Stimulated activated naive B cell treated with anti-CD40 and anti-IgM and Interleukin-4, amounts not matched to agents 10 μg/mL and 1 μg/mL and 100 μg/mL, for 72 hours (primary cell): ENCODE results near the gene CREBBP.
"Not testable (repeated sequence)": the region's sequence is repeated elsewhere in the genome, so short reads cannot be mapped to it uniquely, and the experiment has no call there.

Source experiments
- ATAC-seq, 2 donors: fragments of 150-1000 bp; cut with Tn5 transposase; replicated peaks; 2 replicates each; pipeline ENCODE4 v1.10.0; 2021; ENCODE audit warnings: moderate library complexity in 1 of 2
- DNase-seq: peaks from one replicate; pipeline ENCODE4 v3.0.0; 2021
- H3K27ac Mint-ChIP-seq: one replicate; pipeline ENCODE4 v1.8.0; 2022; ENCODE audit warnings: mild to moderate bottlenecking, mixed read lengths
- H3K27me3 Mint-ChIP-seq, 2 donors: one replicate each; pipeline ENCODE4 v1.8.0; 2022; ENCODE audit warnings: mixed read lengths in 2 of 2
- H3K36me3 Mint-ChIP-seq, 2 donors: one replicate each; pipeline ENCODE4 v1.8.0; 2022; ENCODE audit warnings: mixed read lengths in 2 of 2, mild to moderate bottlenecking in 1 of 2
- H3K4me1 Mint-ChIP-seq, 2 donors: one replicate each; pipeline ENCODE4 v1.8.0; 2022; ENCODE audit warnings: mixed read lengths in 2 of 2, mild to moderate bottlenecking in 1 of 2
- H3K4me3 Mint-ChIP-seq, 2 donors: one replicate each; pipeline ENCODE4 v1.8.0; 2022; ENCODE audit warnings: mild to moderate bottlenecking in 2 of 2, mixed read lengths in 2 of 2, moderate library complexity in 1 of 2
- H3K9me3 Mint-ChIP-seq, 2 donors: one replicate each; pipeline ENCODE4 v1.8.0; 2022; ENCODE audit warnings: mixed read lengths in 2 of 2, mild to moderate bottlenecking in 1 of 2

Gene CREBBP

DNA sequence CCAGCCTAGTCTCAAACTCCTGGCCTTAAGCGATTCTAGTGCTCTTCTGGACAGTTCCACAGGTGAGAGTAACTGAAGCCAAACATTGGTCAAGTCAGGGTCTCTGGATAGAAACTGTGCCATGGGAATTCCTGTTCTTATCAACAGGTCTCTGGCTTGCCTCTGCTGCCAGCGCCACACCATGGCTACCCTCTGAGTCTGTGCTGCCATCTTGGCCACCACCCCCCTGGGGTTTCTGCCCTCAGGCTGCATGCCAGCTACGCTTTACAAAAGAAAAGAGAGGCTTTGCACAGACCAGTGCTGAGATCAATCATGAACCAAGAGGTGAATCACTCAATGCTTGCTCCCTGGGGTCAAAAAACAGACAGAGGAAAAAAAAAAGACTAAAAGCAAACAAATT is 24.4 kb upstream of the CREBBP start:
- no peaks in the 10 kb centered on the region for H3K9me3 Mint-ChIP-seq
- no peak for DNase-seq
- ATAC-seq = no peak
- no peaks in the 10 kb centered on the region for H3K36me3 Mint-ChIP-seq
- peaks cover 0 to 5% of the 10 kb centered on the region in 2 donors for H3K27me3 Mint-ChIP-seq
- H3K27ac Mint-ChIP-seq = no peak overlapping the region
- no peaks in the 10 kb centered on the region for H3K4me1 Mint-ChIP-seq
- H3K4me3 Mint-ChIP-seq = no peak overlapping the region

DNA sequence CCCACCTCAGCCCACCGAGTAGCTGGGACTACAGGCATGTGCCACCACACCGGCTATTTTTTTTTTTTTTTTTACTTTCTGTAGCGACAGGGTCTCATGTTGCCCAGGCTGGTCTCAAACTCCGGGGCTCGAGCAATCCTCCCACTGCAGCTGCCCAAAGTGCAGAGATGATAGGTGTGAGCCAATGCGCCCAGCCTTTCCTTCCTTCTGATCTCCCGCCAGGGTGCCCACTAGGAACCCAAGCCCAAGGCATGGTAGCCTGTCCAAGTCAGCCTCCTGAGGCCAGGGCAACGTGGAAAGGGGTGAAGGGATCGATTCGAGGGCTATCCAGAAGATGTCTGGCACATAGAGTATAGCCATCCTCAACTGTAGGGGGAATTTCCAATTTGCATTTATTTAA is 9.6 kb upstream of the CREBBP start:
- peaks cover 3% of the 10 kb centered on the region in 2 donors for H3K36me3 Mint-ChIP-seq
- peaks cover 23 to 34% of the 10 kb centered on the region in 2 donors for H3K27me3 Mint-ChIP-seq
- peaks cover 3% of the 10 kb centered on the region in 2 donors for H3K9me3 Mint-ChIP-seq
- H3K27ac Mint-ChIP-seq = no peak overlapping the region
- ATAC-seq (no peak), DNase-seq (no peak)
- no peak overlapping the region for H3K4me3 Mint-ChIP-seq
- peaks cover 0 to 4% of the 10 kb centered on the region in 2 donors for H3K4me1 Mint-ChIP-seq

DNA sequence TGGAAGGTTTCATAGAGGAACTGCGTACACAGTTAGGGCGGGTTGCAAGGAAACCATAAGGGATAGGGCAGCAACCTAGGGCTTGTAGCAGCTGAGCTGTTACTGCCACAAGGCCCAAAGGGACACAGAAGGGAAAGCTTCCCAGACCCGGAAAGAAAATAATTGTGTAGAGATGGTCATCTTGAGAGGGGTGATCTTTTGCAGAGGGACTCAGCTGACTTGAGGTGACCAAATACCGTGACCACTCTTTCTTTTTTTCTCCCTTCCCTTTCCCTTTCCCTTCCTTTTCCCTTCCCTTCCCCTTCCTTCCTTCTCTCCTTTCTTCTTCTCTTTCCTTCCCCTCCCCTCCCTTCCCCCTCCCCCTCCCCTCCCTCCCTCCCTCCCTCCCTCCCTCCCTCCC is 8.5 kb upstream of the CREBBP start:
- DNase-seq (no peak), ATAC-seq (no peak)
- no peaks in the 10 kb centered on the region for H3K36me3 Mint-ChIP-seq
- H3K4me1 Mint-ChIP-seq = peaks cover 0 to 4% of the 10 kb centered on the region in 2 donors
- peaks cover 24 to 31% of the 10 kb centered on the region in 2 donors for H3K27me3 Mint-ChIP-seq
- peaks cover 0 to 1% of the 10 kb centered on the region in 2 donors for H3K9me3 Mint-ChIP-seq
- H3K27ac Mint-ChIP-seq = no peak overlapping the region
- no peak overlapping the region for H3K4me3 Mint-ChIP-seq

DNA sequence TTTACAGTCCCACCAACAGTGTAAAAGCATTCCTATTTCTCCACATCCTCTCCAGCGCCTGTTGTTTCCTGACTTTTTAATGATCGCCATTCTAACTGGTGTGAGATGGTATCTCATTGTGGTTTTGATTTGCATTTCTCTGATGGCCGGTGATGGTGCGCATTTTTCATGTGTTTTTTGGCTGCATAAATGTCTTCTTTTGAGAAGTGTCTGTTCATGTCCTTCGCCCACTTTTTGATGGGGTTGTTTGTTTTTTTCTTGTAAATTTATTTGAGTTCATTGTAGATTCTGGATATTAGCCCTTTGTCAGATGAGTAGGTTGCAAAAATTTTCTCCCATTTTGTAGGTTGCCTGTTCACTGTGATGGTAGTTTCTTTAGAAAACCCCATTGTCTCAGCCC is 5.5 kb upstream of the CREBBP start:
- Mint-ChIP-seq H3K4me1 (peaks cover 11 to 15% of the 10 kb centered on the region in 2 donors), H3K27me3 (peaks cover 23 to 25% of the 10 kb centered on the region in 2 donors)
- not testable (repeated sequence) for H3K36me3 Mint-ChIP-seq, DNase-seq, ATAC-seq, H3K9me3 Mint-ChIP-seq, H3K4me3 Mint-ChIP-seq, H3K27ac Mint-ChIP-seq

DNA sequence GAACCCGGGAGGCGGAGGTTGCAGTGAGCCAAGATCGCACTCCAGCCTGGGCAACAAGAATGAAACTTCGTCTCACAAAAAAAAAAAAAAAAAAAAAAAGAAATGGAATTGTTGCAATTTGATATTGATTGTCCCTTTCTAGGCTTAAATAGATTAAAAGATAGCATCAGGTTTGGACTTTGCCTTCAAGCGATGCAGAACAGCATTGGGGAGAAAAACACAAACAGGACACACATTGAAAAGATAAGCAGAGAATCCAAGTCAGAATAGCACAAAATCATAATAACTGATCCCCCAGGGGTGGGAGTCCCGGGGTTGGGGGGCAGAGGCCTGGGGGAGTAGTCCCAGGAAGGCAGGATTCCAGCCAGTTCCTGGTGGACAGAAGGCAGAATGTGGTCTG is 3.9 kb upstream of the CREBBP start:
- H3K27me3 Mint-ChIP-seq = peaks cover 17 to 18% of the 10 kb centered on the region in 2 donors
- H3K4me3 Mint-ChIP-seq = no peak overlapping the region
- no peak overlapping the region for H3K27ac Mint-ChIP-seq
- H3K4me1 Mint-ChIP-seq = peaks cover 9 to 15% of the 10 kb centered on the region in 2 donors
- DNase-seq = no peak
- H3K36me3 Mint-ChIP-seq = peaks cover 0 to under 1% of the 10 kb centered on the region in 2 donors
- H3K9me3 Mint-ChIP-seq = no peaks in the 10 kb centered on the region
- ATAC-seq = no peak

DNA sequence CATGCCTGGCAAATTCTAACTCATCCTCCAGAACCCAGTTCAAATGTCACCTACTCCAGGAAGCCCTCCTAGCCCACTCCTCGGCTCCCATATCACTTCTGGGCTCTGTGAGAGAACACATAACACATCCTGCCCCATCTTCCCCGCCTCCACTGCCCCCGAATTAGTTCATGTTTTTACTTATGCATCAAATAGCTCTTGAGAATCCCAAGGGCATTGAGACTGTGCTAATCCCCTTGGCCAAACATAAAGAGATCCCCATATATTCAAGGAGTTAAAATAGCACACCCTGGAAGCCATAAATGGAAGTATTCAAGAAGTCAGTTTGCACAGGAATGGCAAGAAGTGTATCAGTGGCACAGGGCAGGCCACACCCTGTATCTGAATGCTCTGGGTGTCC is 2.0 kb upstream of the CREBBP start:
- Mint-ChIP-seq H3K4me3 (peak overlapping the region; percentile 78 to 83), H3K36me3 (peaks cover 16 to 18% of the 10 kb centered on the region in 2 donors), H3K27me3 (peaks cover 3 to 14% of the 10 kb centered on the region in 2 donors), H3K4me1 (peaks cover 26 to 31% of the 10 kb centered on the region in 2 donors), H3K9me3 (no peaks in the 10 kb centered on the region), H3K27ac (peak overlapping the region; percentile 16)
- no peak for DNase-seq
- ATAC-seq = no peak

DNA sequence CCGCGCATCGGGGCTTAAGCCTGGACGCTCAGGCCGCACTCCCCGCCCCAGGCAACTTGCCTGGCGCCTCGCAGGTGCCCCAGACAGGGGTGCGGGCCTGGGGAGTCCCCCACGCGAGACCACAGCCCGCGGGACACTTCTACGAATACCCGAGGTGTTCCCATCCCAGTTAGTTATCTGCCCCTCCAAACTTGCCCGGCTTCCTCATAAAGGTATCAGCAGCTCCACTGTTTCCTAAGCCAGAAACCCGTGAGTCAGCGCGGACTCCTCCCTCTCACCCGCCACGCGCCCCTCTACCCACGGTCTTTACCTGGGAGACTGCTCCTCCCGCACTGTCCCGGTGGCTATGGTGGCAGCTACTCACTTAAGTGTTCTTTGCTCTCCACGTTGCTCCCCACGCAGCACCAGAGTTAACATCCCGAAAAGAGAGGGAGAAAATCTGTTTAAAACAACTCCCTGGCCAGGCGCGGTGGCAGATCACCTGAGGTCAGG is 1.0 kb upstream of the CREBBP start:
- DNase-seq = peak; percentile 6
- H3K27me3 Mint-ChIP-seq = peaks cover 3 to 14% of the 10 kb centered on the region in 2 donors

DNA sequence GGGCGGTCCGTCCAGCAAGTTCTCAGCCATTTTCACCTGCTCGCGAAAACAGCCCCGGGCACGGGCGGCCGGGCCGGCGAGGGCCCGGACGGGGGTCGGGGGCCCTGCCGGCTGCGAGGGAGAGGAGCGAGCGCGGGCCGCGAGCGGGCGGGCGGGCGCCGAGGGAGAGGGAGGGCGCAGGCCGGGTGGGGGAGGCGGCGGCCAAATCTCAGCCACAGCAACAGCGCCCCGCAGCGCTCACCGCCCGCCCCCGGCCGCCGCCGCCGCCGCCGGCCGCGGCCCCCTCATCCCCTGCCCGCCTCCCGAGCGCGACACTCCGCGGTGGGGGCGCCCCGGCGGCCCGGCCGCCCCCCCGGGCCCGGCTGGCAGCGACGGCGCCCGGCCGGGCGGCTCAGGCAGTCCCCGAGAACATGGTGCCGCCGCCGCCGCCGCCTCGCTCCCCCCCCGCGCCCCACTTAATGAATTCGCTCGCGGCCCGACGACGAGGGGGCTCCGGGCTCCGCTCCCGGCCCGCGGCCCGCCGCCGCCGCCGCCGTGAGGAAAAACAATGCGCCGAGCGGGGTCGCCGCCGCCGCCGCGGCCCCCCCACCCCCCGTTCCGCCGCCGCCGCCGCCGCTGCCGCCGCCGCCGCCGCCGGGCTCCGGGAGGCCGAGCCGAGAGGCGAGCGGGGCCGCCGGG is 487 bp downstream of the CREBBP start:
- peak overlapping the region; percentile 87 to 90 for H3K4me3 Mint-ChIP-seq
- DNase-seq (peak; percentile 43), ATAC-seq (peak; percentile 66 to 69)
- H3K9me3 Mint-ChIP-seq = no peaks in the 10 kb centered on the region
- peaks cover 46 to 56% of the 10 kb centered on the region in 2 donors for H3K4me1 Mint-ChIP-seq
- H3K36me3 Mint-ChIP-seq = peaks cover 28 to 31% of the 10 kb centered on the region in 2 donors
- H3K27me3 Mint-ChIP-seq = peaks cover 3 to 14% of the 10 kb centered on the region in 2 donors
- H3K27ac Mint-ChIP-seq = no peak overlapping the region

More for the DNA sequence above, 1.0 kb upstream of the CREBBP start:
- Mint-ChIP-seq H3K9me3 (no peaks in the 10 kb centered on the region), H3K4me3 (peak overlapping the region; percentile 78 to 83), H3K4me1 (peaks cover 36 to 41% of the 10 kb centered on the region in 2 donors), H3K27ac (peak overlapping the region; percentile 78), H3K36me3 (peaks cover 26 to 27% of the 10 kb centered on the region in 2 donors)
- no peak for ATAC-seq

DNA sequence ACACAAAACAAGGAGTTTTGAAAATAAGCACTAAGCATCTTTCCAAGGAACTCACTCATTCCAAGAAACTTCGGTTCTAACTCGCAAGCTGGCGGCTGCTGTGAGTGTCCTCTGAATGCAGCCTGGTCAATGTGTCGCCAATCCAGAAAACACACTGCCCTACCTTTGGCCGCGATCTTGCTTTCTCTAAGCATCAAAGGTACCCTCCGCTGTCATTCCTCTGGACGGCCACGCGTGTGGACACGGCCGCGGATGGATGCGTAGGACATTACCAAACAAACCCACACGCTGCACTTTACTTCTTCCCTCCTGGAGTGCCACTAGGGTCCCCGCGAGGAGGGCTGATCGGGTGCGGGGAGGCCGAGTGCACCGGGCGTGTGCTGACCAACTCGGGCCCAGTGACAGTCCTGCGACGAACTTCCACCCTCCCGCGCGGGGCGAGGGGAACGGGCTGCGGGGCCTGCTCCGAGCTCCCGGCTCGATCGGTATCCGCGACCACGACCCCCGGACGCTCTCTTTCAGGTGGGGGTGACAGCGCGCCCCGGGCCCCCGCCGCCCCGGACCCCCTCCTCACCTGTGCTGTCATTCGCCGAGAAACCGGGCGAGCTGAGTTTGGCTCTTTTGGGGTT is 1.1 kb downstream of the CREBBP start:
- Mint-ChIP-seq H3K27ac (peak overlapping the region; percentile 89), H3K9me3 (no peaks in the 10 kb centered on the region), H3K4me1 (peaks cover 50 to 63% of the 10 kb centered on the region in 2 donors), H3K27me3 (peaks cover 3 to 14% of the 10 kb centered on the region in 2 donors), H3K4me3 (peak overlapping the region; percentile 87 to 90), H3K36me3 (peaks cover 28 to 31% of the 10 kb centered on the region in 2 donors)
- DNase-seq (peak; percentile 12), ATAC-seq (peak; percentile 15 to 18)

DNA sequence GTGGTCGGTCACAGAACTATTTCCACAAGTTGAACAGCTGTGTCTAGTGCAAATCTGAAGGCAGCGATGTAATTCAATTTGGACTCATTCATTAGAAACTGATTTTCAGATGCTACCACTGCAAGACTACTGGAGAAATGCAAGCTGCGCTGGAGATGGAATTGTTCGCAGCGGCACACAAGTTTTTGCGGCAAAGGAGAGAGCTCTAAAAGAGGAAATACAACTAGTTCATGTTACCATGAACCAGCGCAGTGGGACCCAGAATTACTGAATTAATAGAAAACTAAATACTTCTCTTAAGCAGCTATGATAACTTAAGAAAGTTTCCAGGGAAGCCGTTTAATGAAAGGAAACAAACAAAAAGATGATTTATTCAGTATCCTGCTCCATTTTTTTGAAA is 1.9 kb downstream of the CREBBP start:
- H3K27me3 Mint-ChIP-seq = peaks cover 0 to 8% of the 10 kb centered on the region in 2 donors
- no peaks in the 10 kb centered on the region for H3K9me3 Mint-ChIP-seq
- H3K4me1 Mint-ChIP-seq = peaks cover 57 to 70% of the 10 kb centered on the region in 2 donors
- H3K36me3 Mint-ChIP-seq = peaks cover 29 to 31% of the 10 kb centered on the region in 2 donors
- H3K4me3 Mint-ChIP-seq = peak overlapping the region; percentile 87 to 90
- H3K27ac Mint-ChIP-seq = peak overlapping the region; percentile 89
- DNase-seq (no peak), ATAC-seq (no peak)

DNA sequence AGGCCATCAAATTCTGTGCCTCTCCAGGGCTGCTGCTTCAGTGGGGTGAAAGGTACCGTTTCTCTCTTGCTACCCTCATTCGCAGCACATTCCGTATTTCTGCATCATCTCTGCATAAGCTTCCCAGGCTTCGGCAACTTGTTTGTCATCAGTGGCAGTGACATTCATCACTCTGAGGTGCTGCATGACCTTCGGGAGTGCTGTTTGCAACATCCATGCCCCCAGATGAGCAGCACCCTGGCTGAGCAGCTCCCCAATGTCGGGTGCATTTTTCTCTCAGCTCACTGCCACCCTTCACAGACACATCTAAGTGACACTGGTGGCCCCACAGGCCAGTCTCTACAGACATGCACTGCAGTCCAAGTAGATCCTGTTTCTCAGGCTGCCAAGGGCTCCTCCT is 3.8 kb downstream of the CREBBP start:
- Mint-ChIP-seq H3K36me3 (peaks cover 31 to 35% of the 10 kb centered on the region in 2 donors), H3K27me3 (peaks cover 0 to 3% of the 10 kb centered on the region in 2 donors), H3K27ac (peak overlapping the region; percentile 59), H3K4me3 (peak overlapping the region; percentile 61 to 62), H3K4me1 (peaks cover 65 to 79% of the 10 kb centered on the region in 2 donors), H3K9me3 (no peaks in the 10 kb centered on the region)
- no peak for DNase-seq
- no peak for ATAC-seq

DNA sequence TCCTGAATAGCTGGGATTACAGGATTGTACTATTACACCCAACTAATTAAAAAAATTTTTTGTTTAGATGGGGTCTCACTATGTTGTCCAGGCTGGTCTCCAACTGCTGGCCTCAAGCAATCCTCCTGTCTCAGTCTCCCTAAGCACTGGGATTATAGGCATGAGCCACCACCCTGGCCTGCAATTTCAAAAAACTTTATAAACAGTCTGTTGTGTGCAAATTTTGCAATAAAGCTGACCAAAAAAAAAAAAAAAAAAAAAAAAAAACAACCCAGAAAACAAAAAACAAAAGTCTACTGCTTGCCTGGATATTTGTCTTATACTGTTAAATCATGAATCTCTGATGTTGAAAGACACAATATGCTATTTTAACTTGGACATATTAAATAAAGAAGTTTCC is 4.4 kb downstream of the CREBBP start:
- H3K4me3 Mint-ChIP-seq = no peak overlapping the region

DNA sequence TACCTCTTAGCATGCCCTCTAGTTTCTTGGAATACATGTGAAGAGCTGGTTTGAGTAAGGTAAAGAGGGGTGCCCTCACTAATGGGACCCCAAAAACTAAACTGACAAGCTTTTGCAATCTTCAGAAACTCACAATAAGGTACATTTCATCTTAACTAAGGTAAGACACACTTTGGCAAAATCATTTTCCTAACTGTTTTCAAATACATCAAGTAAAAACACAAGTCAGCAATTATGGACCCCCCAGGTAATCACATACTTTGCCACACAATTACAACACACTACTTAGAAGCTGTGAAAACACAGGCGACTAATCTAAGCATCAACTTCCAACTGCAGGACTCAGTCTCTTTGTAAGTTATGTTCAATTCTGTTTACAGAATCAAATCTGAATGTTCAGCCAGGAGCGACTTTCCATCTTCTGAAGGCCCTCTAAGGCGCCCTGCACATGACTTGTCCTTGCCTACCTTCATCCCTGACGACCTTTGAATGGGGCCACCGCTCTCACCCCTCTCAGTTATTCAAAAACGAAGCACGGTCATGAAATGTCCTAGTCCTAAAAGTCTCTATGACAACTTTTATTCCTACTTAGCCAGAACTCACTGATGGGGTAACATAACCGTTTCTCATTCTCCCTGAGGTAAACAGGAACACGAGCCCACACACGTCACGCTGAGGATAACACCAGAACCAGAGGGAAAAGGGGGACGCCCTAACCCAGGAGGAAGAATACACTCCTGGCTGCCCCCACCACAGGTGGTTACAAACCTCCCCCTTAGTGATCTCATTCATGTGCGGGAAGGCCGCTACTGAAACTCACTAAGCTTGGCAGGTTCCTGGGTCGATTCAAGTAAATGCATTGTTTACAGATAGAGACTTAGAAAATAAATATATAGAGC is 5.5 kb downstream of the CREBBP start:
- no peaks in the 10 kb centered on the region for H3K27me3 Mint-ChIP-seq
- H3K4me1 Mint-ChIP-seq = peaks cover 74 to 89% of the 10 kb centered on the region in 2 donors
- no peaks in the 10 kb centered on the region for H3K9me3 Mint-ChIP-seq
- ATAC-seq = no peak
- H3K4me3 Mint-ChIP-seq = no peak overlapping the region
- H3K36me3 Mint-ChIP-seq = peaks cover 31 to 35% of the 10 kb centered on the region in 2 donors
- H3K27ac Mint-ChIP-seq = peak overlapping the region; percentile 25
- no peak for DNase-seq

More for the DNA sequence above, 4.4 kb downstream of the CREBBP start:
- ATAC-seq (no peak), DNase-seq (no peak)
- H3K36me3 Mint-ChIP-seq = peaks cover 31 to 35% of the 10 kb centered on the region in 2 donors
- no peaks in the 10 kb centered on the region for H3K27me3 Mint-ChIP-seq
- no peaks in the 10 kb centered on the region for H3K9me3 Mint-ChIP-seq
- H3K27ac Mint-ChIP-seq = no peak overlapping the region
- peaks cover 67 to 80% of the 10 kb centered on the region in 2 donors for H3K4me1 Mint-ChIP-seq

DNA sequence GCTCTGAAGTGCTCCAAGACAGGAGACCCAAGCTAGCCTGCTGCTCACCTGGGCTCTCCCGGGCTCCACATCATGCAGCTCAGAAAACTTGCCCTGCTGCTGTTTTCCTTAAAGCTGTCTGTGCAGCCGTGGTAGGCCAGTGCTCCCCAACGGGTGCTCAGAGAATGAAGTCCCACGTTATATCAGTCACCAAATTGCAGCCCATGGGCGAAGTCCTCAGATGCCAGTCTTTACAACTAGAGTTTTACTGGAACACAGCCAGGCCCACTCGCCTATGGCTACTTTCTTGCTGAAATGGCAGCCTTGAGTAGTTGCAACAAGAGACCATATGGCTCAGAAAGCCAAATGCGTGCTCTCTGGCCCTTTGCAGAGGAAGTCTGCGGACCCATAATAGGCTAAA is 6.3 kb downstream of the CREBBP start:
- Mint-ChIP-seq H3K36me3 (peaks cover 28 to 37% of the 10 kb centered on the region in 2 donors), H3K27me3 (no peaks in the 10 kb centered on the region), H3K27ac (no peak overlapping the region), H3K4me1 (peaks cover 78 to 94% of the 10 kb centered on the region in 2 donors), H3K9me3 (no peaks in the 10 kb centered on the region), H3K4me3 (no peak overlapping the region)
- DNase-seq (no peak), ATAC-seq (no peak)
